GM12878 (cell line): ENCODE data around the gene C8G. TPM values are rescaled to one million over a fixed set of nuclear protein-coding genes. Genes with fewer than 3 reads are reported as not detected.

Source experiments
- ATAC-seq: fragments of 200-7000 bp; cut with Tn5 transposase; 3 replicates; pipeline ENCODE4 v1.9.1; 2020; ENCODE audit warnings: mild to moderate bottlenecking, moderate library complexity
- BruUV-seq: library from RNA; stranded (reverse); fragments of 400-500 nt; replicated peaks from 2 replicates; lab custom pipeline; 2021; lab: Mats Ljungman, UMichigan
- CTCF ChIA-PET: fragments of 300-600 bp; sonication (Branson Sonifier 250); formaldehyde crosslinking; extraction: SDS; loops from one replicate; lab custom pipeline; 2021; ENCODE audit warnings: inconsistent platforms; lab: Yijun Ruan, JAX
- POLR2A ChIA-PET: fragments of 350-600 bp; formaldehyde crosslinking; extraction: SDS; loops from one replicate; lab custom pipeline; 2021; ENCODE audit warnings: inconsistent platforms; lab: Charles Lee
- RAD21 ChIA-PET: fragments of 300-600 bp; sonication (Branson Sonifier 250); formaldehyde crosslinking; loops from one replicate; lab custom pipeline; 2023; ENCODE audit warnings: antibody characterized with exemption; ENCODE audit not compliant: unreplicated experiment; lab: Charles Lee
- SMC1A ChIA-PET: fragments of 300-600 bp; sonication (Branson Sonifier 250); formaldehyde crosslinking; loops from one replicate; lab custom pipeline; 2023; ENCODE audit not compliant: unreplicated experiment, uncharacterized antibody; lab: Charles Lee
- DNase-seq: peaks from one replicate; pipeline ENCODE4 v3.0.0-alpha.2; 2011; ENCODE audit warnings: low read depth, low spot score
- FAIRE-seq: peaks from 3 replicates; lab custom pipeline; 2011; peaks lifted over from hg19 to GRCh38; lab: Jason Lieb, UNC
- H2AFZ ChIP-seq: 2 replicates; pipeline ENCODE4 v1.6.0; 2011; ENCODE audit warnings: low read depth, low read length, control low read depth; ENCODE audit not compliant: control insufficient read depth
- H3K27ac ChIP-seq: 2 replicates; pipeline ENCODE4 v1.5.1; 2011; ENCODE audit warnings: control low read depth; ENCODE audit not compliant: control insufficient read depth, insufficient read depth
- H3K27me3 ChIP-seq, 2 experiments: replicated peaks in 1 of 2; 2 replicates each; pipeline versions ENCODE4 v1.6.0 to v1.6.1; 2011; ENCODE audit warnings: low read length in 1 of 2; ENCODE audit not compliant: control insufficient read depth in 2 of 2, insufficient read depth in 2 of 2
- H3K36me3 ChIP-seq, 2 experiments: 2 replicates each; pipeline ENCODE4 v1.5.1; 2011; ENCODE audit warnings: low read length in 1 of 2; ENCODE audit not compliant: control insufficient read depth in 2 of 2, insufficient read depth in 2 of 2
- H3K4me1 ChIP-seq: 2 replicates; pipeline ENCODE4 v1.6.1; 2011; ENCODE audit warnings: mild to moderate bottlenecking, low read length, moderate library complexity, mixed read lengths; ENCODE audit not compliant: control insufficient read depth, insufficient read depth
- H3K4me2 ChIP-seq: 2 replicates; pipeline ENCODE4 v1.6.0; 2011; ENCODE audit warnings: control low read depth; ENCODE audit not compliant: control insufficient read depth, insufficient read depth
- H3K4me3 ChIP-seq: fragments of 200-600 bp; sonication (generic); 2 replicates; pipeline ENCODE4 v1.5.1; 2016
- H3K79me2 ChIP-seq: 2 replicates; pipeline ENCODE4 v1.6.0; 2011; ENCODE audit warnings: low read length; ENCODE audit not compliant: control insufficient read depth, insufficient read depth
- H3K9ac ChIP-seq: 2 replicates; pipeline ENCODE4 v1.8.0; 2011; ENCODE audit warnings: low read length, control low read depth, mixed read lengths; ENCODE audit not compliant: control insufficient read depth, insufficient read depth
- H3K9me3 ChIP-seq: replicated peaks from 3 replicates; pipeline ENCODE4 v1.5.1; 2011; ENCODE audit warnings: mild to moderate bottlenecking, low read length; ENCODE audit not compliant: control insufficient read depth, insufficient read depth
- H4K20me1 ChIP-seq: 2 replicates; pipeline ENCODE4 v1.6.0; 2011; ENCODE audit not compliant: control insufficient read depth, insufficient read depth
- BHLHE40 ChIP-seq, 2 experiments: fragments of 450-650 bp in 1 of 2; IDR thresholded peaks; 2 replicates each; pipeline ENCODE4 v1.6.1; 2011 to 2017; ENCODE audit warnings: low read depth in 2 of 2, borderline replicate concordance in 1 of 2, improper control_type of control experiment in 1 of 2, low read length in 1 of 2, mild to moderate bottlenecking in 1 of 2
- CTCF ChIP-seq, 3 experiments: IDR thresholded peaks in 2 of 3; conservative IDR thresholded peaks in 1 of 3; 2 replicates each; pipeline ENCODE4 v1.5.1; 2011; ENCODE audit warnings: low read depth in 3 of 3, low read length in 3 of 3, mild to moderate bottlenecking in 3 of 3, control low read depth in 2 of 3, moderate library complexity in 2 of 3, inconsistent platforms in 1 of 3, mixed read lengths in 1 of 3; ENCODE audit not compliant: control insufficient read depth in 2 of 3, insufficient read depth in 1 of 3; ENCODE audit errors: extremely low read depth in 1 of 3
- EGR1 ChIP-seq, 2 experiments: IDR thresholded peaks; 1 replicate in 1 of 2; 2 replicates in 1 of 2; pipeline ENCODE4 v1.6.1; 2011 to 2012; ENCODE audit warnings: low read depth in 2 of 2, low read length in 2 of 2, borderline replicate concordance in 1 of 2, mild to moderate bottlenecking in 1 of 2, moderate library complexity in 1 of 2
- HDGF ChIP-seq: fragments of 450-650 bp; IDR thresholded peaks from 2 replicates; pipeline ENCODE4 v1.6.1; 2016; ENCODE audit warnings: antibody characterized with exemption
- MYC ChIP-seq: IDR thresholded peaks from 2 replicates; pipeline ENCODE4 v1.6.1; 2011; ENCODE audit warnings: mild to moderate bottlenecking, low read length, moderate library complexity, inconsistent platforms; ENCODE audit not compliant: insufficient read depth, insufficient replicate concordance, insufficient read length, severe bottlenecking
- NFYA ChIP-seq: IDR thresholded peaks from 2 replicates; pipeline ENCODE4 v1.6.1; 2011; ENCODE audit warnings: low read depth, mild to moderate bottlenecking, low read length, improper control_type of control experiment, borderline replicate concordance
- NR2F1 ChIP-seq: fragments of 450-650 bp; conservative IDR thresholded peaks from 2 replicates; pipeline ENCODE4 v1.6.1; 2017; ENCODE audit warnings: mild to moderate bottlenecking
- PML ChIP-seq: IDR thresholded peaks from 2 replicates; pipeline ENCODE4 v1.6.1; 2012; ENCODE audit warnings: low read length, inconsistent platforms
- RAD21 ChIP-seq: IDR thresholded peaks from 2 replicates; pipeline ENCODE4 v1.6.1; 2011; ENCODE audit warnings: mild to moderate bottlenecking, low read depth, low read length, moderate library complexity; ENCODE audit not compliant: insufficient read depth
- SMAD1 ChIP-seq: fragments of 450-650 bp; IDR thresholded peaks from 2 replicates; pipeline ENCODE4 v1.6.1; 2018; ENCODE audit warnings: mild to moderate bottlenecking, low read depth; ENCODE audit not compliant: partially characterized antibody
- SMAD5 ChIP-seq: IDR thresholded peaks from 2 replicates; pipeline ENCODE4 v1.6.1; 2016; ENCODE audit warnings: antibody characterized with exemption, low read depth
- SMC3 ChIP-seq: IDR thresholded peaks from 2 replicates; pipeline ENCODE4 v1.6.1; 2011; ENCODE audit warnings: low read length, improper control_type of control experiment, borderline replicate concordance
- STAT1 ChIP-seq: fragments of 450-650 bp; conservative IDR thresholded peaks from 2 replicates; pipeline ENCODE4 v1.6.1; 2014; ENCODE audit warnings: antibody characterized with exemption, mild to moderate bottlenecking
- TARDBP ChIP-seq: IDR thresholded peaks from 2 replicates; pipeline ENCODE4 v1.6.1; 2016; ENCODE audit warnings: borderline replicate concordance
- ZNF24 ChIP-seq: fragments of 450-650 bp; IDR thresholded peaks from 2 replicates; pipeline ENCODE4 v1.6.1; 2017; ENCODE audit warnings: antibody characterized with exemption, mild to moderate bottlenecking
- ZNF274 ChIP-seq: IDR thresholded peaks from one replicate; pipeline ENCODE4 v1.8.0; 2011; ENCODE audit not compliant: insufficient read length, insufficient read depth
- ZZZ3 ChIP-seq: IDR thresholded peaks from 2 replicates; pipeline ENCODE4 v1.6.1; 2011; ENCODE audit warnings: low read depth; ENCODE audit not compliant: control insufficient read depth, insufficient read length
- WGBS: methylation state at CpG from one replicate; pipeline ENCODE4 v1.1.6; 2016; ENCODE audit warnings: low lambda C conversion rate; ENCODE audit not compliant: insufficient replicate concordance, insufficient coverage; ENCODE audit errors: missing lambda C conversion rate; 5-methylcytosine and 5-hydroxymethylcytosine counted together
- in situ Hi-C: fragments of 300-500 bp; cut with MboI; formaldehyde crosslinking; loops from 9 replicates; pipeline ENCODE4 v1.14.3; 2018; ENCODE audit warnings: mixed read lengths
- intact Hi-C: fragments of 100-400 bp; cut with micrococcal nuclease; formaldehyde crosslinking; loops from one replicate; pipeline ENCODE4 v1.14.2; 2022; ENCODE audit not compliant: unreplicated experiment
- polyA plus RNA-seq, 11 experiments: library from polyadenylated mRNA; depleted of rRNA in 4 of 11; unstranded in 6 of 11; stranded (reverse) in 5 of 11; fragments of >200 nt; fragmentation: Nextera tagmentation in 4 of 11; fragmentation: Illumina TruSeq in 1 of 11; extraction: Ambion mirVana in 4 of 11; extraction: Trizol in 1 of 11; gene quantifications; 1 replicate in 1 of 11; 2 replicates in 10 of 11; pipeline versions ENCODE4 v1.2.1 to v1.2.3, GENCODE V29; 2011 to 2016; ENCODE audit warnings: inconsistent platforms in 2 of 11, missing spikeins in 2 of 11, low read depth in 1 of 11
- total RNA-seq, 4 experiments: library from RNA; depleted of rRNA in 3 of 4; stranded (reverse); fragments of >200 nt in 3 of 4; fragmentation: Illumina TruSeq in 1 of 4; extraction: Trizol in 1 of 4; gene quantifications; 2 replicates each; pipeline versions ENCODE4 v1.2.1 to v1.2.3, GENCODE V29; 2013 to 2021
- TF ChIP-seq, protein P1 (sequence below): fragments of 450-650 bp; IDR thresholded peaks from 2 replicates; pipeline ENCODE4 v1.6.1; 2016; ENCODE audit warnings: mild to moderate bottlenecking

Gene C8G
- total and polyA plus RNA-seq, 10 of the 15 experiments (the other 5 are each of a cell fraction or from before 2014, with no cell fraction given) = 0.26 to 0.69 (median 0.50) TPM; not detected in 7

GRCh38 chr9:136947955-136948510 lies 3.0 kb downstream of the C8G start:
- H3K79me2 ChIP-seq = peaks cover 13% of the 10 kb centered on the region
- CTCF ChIA-PET = interaction anchor here (0.6 to 3.5 kb wide), 42 partner anchors 12 to 182 kb away, joined by 3 to 163 read pairs (median 5); partner anchors contain the start of genes ABCA2, AJM1, CLIC3 and FUT7
- no peak overlapping the region for H3K4me2 ChIP-seq
- no peak overlapping the region for H3K9ac ChIP-seq
- peaks cover 10% of the 10 kb centered on the region for H3K4me1 ChIP-seq
- no peaks in the 10 kb centered on the region for H3K9me3 ChIP-seq
- 41% methylated on average over 15 of the region's 15 CpGs for WGBS
- no peaks in the 10 kb centered on the region for H3K36me3 ChIP-seq
- no peak overlapping the region for H2AFZ ChIP-seq
- in situ Hi-C loops = loop anchor here (5.0 kb wide), 1 partner anchor 89 kb away; no protein-coding TSS in a partner anchor
- no peak overlapping the region for H3K27ac ChIP-seq
- SMC1A ChIA-PET = interaction anchor here (0.8 to 2.4 kb wide), 16 partner anchors 18 to 253 kb away, joined by 3 to 77 read pairs (median 4); partner anchors contain the start of genes FUT7, NPDC1, PAXX and TPRN
- ATAC-seq = 0 out of 3 replicates have a peak, but pooled peaks have one; percentile 8
- DNase-seq = no peak
- RAD21 ChIA-PET = interaction anchor here (0.6 to 2.1 kb wide), 19 partner anchors 12 to 203 kb away, joined by 3 to 109 read pairs (median 6); partner anchors contain the start of genes AJM1, CLIC3, FUT7 and NPDC1
- no peaks in the 10 kb centered on the region for H4K20me1 ChIP-seq
- no peaks in the 10 kb centered on the region for H3K27me3 ChIP-seq
- FAIRE-seq = no peak
- no TSS peak for BruUV-seq
- POLR2A ChIA-PET = interaction anchor here (0.9 to 3.0 kb wide), 2 partner anchors 44 to 87 kb away, joined by 3 to 19 read pairs; partner anchors contain the start of gene PAXX
- intact Hi-C loops = loop anchor here (1.0 to 10.0 kb wide), 2 partner anchors 87 to 153 kb away; partner anchors contain the start of genes CCDC183 and TMEM141
- no peak overlapping the region for H3K4me3 ChIP-seq
- TF ChIP-seq SMC3 = peak; percentile 60
- TF ChIP-seq ZNF274 = no peak
- no peak for TF ChIP-seq PML
- no peak for TF ChIP-seq SMAD5
- no peak for TF ChIP-seq HDGF
- TF ChIP-seq STAT1 = no peak
- no peak for TF ChIP-seq MYC
- TF ChIP-seq RAD21 = peak; percentile 65
- TF ChIP-seq TARDBP = no peak
- TF ChIP-seq SMAD1 = no peak
- TF ChIP-seq, protein P1, sequence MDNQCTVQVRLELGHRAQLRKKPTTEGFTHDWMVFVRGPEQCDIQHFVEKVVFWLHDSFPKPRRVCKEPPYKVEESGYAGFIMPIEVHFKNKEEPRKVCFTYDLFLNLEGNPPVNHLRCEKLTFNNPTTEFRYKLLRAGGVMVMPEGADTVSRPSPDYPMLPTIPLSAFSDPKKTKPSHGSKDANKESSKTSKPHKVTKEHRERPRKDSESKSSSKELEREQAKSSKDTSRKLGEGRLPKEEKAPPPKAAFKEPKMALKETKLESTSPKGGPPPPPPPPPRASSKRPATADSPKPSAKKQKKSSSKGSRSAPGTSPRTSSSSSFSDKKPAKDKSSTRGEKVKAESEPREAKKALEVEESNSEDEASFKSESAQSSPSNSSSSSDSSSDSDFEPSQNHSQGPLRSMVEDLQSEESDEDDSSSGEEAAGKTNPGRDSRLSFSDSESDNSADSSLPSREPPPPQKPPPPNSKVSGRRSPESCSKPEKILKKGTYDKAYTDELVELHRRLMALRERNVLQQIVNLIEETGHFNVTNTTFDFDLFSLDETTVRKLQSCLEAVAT = no peak
- TF ChIP-seq ZZZ3 = no peak
- peak; percentile 41; the same call in 1 of the 2 replicates for TF ChIP-seq NR2F1
- no peak for TF ChIP-seq NFYA
- peak; percentile 56 to 75 (median 65) for TF ChIP-seq CTCF (IDR thresholded peaks at IDR 0.05 in 2 of 3, conservative IDR thresholded peaks at IDR 0.05 in 1 of 3; ENCODE audit: control insufficient read depth in 2 of 3, extremely low read depth in 1 of 3, insufficient read depth in 1 of 3, low read depth in 3 of 3, low read length in 3 of 3)
- TF ChIP-seq ZNF24 = no peak
- TF ChIP-seq EGR1 (IDR thresholded peaks at IDR 0.05; ENCODE audit: borderline replicate concordance in 1 of 2, low read depth in 2 of 2, low read length in 2 of 2) = no peak
- TF ChIP-seq BHLHE40 (IDR thresholded peaks at IDR 0.05; ENCODE audit: borderline replicate concordance in 1 of 2, low read depth in 2 of 2, low read length in 1 of 2) = 0 out of 4 replicates have a peak, but pooled peaks of 1 of the 2 experiments have one; percentile 13
